Measurements from ENCODE around the gene PARD3. TPM values are rescaled to one million over a fixed set of nuclear protein-coding genes. Genes with fewer than 3 reads are reported as not detected.

The PARD3 gene
- polyA plus RNA-seq, 2 of the 4 experiments (the other 2 are of a cell fraction): 110 to 200 TPM

DNA sequence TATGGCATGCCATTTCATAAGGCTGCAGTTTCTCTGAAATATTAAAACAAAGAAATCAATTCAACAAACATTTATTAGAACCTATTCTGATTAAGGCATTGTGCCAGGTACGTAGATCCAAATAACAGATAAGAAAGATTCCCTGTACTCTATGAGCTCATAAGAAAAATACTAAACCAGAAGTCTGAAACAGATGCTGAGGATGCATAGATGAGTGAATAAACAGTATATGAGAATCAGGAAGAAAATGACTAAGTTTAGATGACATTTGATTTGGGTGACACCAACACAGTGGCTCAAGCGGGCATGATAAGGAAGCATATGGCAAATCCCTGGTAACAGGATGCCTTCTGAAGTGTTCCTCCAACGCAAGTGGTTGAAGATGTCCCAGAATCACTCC is 477.2 kb downstream of the PARD3 start:
- Histone ChIP-seq H3K4me1 (peaks cover 63% of the 10 kb centered on the region), H3K27ac (peak overlapping the region in 1 of 2 experiments; percentile 6; a peak in 1 of 6 replicates), H3K4me3 (no peak overlapping the region), H3K9me3 (no peaks in the 10 kb centered on the region), H3K4me2 (no peak overlapping the region)
- DNase-seq (ENCODE audit: low read depth in 1 of 2, low spot score in 1 of 2) (no peak), ATAC-seq (no peak), FAIRE-seq (no peak)
- no peak for TF ChIP-seq ZFP36 (IDR thresholded peaks at IDR 0.05; ENCODE audit: borderline replicate concordance, partially characterized antibody)
- no peak for TF ChIP-seq KDM1A (IDR thresholded peaks at IDR 0.05; ENCODE audit: low read depth)
- TF ChIP-seq JUN (IDR thresholded peaks at IDR 0.05): no peak
- TF ChIP-seq, protein P1, sequence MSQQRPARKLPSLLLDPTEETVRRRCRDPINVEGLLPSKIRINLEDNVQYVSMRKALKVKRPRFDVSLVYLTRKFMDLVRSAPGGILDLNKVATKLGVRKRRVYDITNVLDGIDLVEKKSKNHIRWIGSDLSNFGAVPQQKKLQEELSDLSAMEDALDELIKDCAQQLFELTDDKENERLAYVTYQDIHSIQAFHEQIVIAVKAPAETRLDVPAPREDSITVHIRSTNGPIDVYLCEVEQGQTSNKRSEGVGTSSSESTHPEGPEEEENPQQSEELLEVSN (IDR thresholded peaks at IDR 0.05; ENCODE audit: borderline replicate concordance, low read depth): no peak
- no peak for TF ChIP-seq GATA3 (IDR thresholded peaks at IDR 0.05; ENCODE audit: borderline replicate concordance)
- no peak for TF ChIP-seq CHD2 (IDR thresholded peaks at IDR 0.05; ENCODE audit: low read length, partially characterized antibody)
- TF ChIP-seq KDM5A (IDR thresholded peaks at IDR 0.05): no peak
- TF ChIP-seq NPAS2 (CRISPR knock-in tag; IDR thresholded peaks at IDR 0.05; ENCODE audit: borderline replicate concordance): no peak
- TF ChIP-seq, protein P2, sequence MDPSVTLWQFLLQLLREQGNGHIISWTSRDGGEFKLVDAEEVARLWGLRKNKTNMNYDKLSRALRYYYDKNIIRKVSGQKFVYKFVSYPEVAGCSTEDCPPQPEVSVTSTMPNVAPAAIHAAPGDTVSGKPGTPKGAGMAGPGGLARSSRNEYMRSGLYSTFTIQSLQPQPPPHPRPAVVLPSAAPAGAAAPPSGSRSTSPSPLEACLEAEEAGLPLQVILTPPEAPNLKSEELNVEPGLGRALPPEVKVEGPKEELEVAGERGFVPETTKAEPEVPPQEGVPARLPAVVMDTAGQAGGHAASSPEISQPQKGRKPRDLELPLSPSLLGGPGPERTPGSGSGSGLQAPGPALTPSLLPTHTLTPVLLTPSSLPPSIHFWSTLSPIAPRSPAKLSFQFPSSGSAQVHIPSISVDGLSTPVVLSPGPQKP (IDR thresholded peaks at IDR 0.05; ENCODE audit: low read depth, low read length): no peak
- TF ChIP-seq EHF (CRISPR knock-in tag; IDR thresholded peaks at IDR 0.05): no peak
- TF ChIP-seq, protein P3, sequence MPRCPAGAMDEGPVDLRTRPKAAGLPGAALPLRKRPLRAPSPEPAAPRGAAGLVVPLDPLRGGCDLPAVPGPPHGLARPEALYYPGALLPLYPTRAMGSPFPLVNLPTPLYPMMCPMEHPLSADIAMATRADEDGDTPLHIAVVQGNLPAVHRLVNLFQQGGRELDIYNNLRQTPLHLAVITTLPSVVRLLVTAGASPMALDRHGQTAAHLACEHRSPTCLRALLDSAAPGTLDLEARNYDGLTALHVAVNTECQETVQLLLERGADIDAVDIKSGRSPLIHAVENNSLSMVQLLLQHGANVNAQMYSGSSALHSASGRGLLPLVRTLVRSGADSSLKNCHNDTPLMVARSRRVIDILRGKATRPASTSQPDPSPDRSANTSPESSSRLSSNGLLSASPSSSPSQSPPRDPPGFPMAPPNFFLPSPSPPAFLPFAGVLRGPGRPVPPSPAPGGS (IDR thresholded peaks at IDR 0.05): no peak
- no peak for TF ChIP-seq SREBF2 (IDR thresholded peaks at IDR 0.05)
- TF ChIP-seq MAFK (IDR thresholded peaks at IDR 0.05; ENCODE audit: partially characterized antibody): no peak
- TF ChIP-seq JUNB (IDR thresholded peaks at IDR 0.05): no peak
- TF ChIP-seq ZC3H11A (IDR thresholded peaks at IDR 0.05): no peak
- TF ChIP-seq, protein P4, sequence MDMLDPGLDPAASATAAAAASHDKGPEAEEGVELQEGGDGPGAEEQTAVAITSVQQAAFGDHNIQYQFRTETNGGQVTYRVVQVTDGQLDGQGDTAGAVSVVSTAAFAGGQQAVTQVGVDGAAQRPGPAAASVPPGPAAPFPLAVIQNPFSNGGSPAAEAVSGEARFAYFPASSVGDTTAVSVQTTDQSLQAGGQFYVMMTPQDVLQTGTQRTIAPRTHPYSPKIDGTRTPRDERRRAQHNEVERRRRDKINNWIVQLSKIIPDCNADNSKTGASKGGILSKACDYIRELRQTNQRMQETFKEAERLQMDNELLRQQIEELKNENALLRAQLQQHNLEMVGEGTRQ (IDR thresholded peaks at IDR 0.05): no peak
- TF ChIP-seq RFX5 (IDR thresholded peaks at IDR 0.05): no peak
- TF ChIP-seq RNF2 (IDR thresholded peaks at IDR 0.05; ENCODE audit: borderline replicate concordance, low read depth): no peak
- no peak for TF ChIP-seq CEBPB (IDR thresholded peaks at IDR 0.05)
- ChIA-PET CTCF (interaction anchor here (0.6 kb wide), 1 partner anchor 590 kb away, joined by 4 read pairs; no protein-coding TSS in a partner anchor), POLR2A (no interaction called here)
- WGBS (ENCODE audit: missing lambda C conversion rate): 65% methylated on average over 3 of the region's 3 CpGs

DNA sequence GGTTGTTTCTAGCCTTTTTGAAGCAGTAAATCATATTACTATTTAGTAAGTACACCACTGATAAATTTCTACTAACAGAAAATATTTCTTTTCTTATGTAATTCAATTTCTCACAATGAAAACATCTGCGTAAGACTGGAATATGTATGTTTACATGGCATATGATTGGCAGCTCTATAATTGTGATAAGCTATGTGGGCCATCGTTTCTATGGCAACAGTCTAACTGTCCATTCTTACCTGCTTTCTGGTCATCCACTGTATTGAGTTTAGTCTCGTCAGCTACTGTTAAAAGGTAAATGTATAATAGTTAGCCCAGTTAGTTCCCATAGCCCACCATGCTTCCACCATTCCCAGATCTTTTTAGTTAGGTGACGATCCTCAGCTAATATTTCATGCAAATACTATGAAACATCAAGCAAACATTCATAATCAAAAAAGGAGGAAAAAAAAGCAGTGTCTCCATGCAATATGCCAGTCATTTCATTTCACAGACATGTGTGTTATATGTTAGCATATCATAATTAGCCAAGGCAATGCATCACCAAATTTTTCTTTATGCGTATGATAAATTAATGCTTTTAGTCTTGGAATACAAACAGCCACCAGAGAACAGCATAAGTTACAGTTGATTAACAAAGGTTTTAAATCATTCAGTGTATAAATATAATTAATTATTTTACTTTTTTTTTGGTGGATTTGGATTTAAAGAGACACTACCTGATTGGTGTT is 479.0 kb downstream of the PARD3 start:
- DNase-seq (ENCODE audit: low read depth in 1 of 2, low spot score in 1 of 2) (no peak), ATAC-seq (no peak), FAIRE-seq (no peak)
- H3K27ac ChIP-seq: no peak overlapping the region
- H3K4me3 ChIP-seq: no peak overlapping the region
- no peak for TF ChIP-seq CBX8 (IDR thresholded peaks at IDR 0.05)
- TF ChIP-seq HEYL (CRISPR knock-in tag; IDR thresholded peaks at IDR 0.05): no peak
- TF ChIP-seq, protein P1 (IDR thresholded peaks at IDR 0.05; ENCODE audit: borderline replicate concordance, low read depth): no peak
- no peak for TF ChIP-seq FOSB (CRISPR knock-in tag; IDR thresholded peaks at IDR 0.05)
- TF ChIP-seq ZNF302 (CRISPR knock-in tag; IDR thresholded peaks at IDR 0.05): no peak
- TF ChIP-seq CHD4 (IDR thresholded peaks at IDR 0.05; ENCODE audit: borderline replicate concordance): no peak
- WGBS (ENCODE audit: missing lambda C conversion rate): 91% methylated on average over 5 of the region's 5 CpGs
- no peaks in the 10 kb centered on the region for H3K9me3 ChIP-seq
- no peak overlapping the region for H3K4me2 ChIP-seq
- ChIA-PET POLR2A (no interaction called here), CTCF (interaction anchor here (0.6 to 1.1 kb wide), 3 partner anchors 15 to 35 kb away, joined by 3 to 4 read pairs (median 4); no protein-coding TSS in a partner anchor)
- H3K4me1 ChIP-seq: peaks cover 55% of the 10 kb centered on the region

Data from A549 (cell line).